SW480 (cell line): ENCODE measurements around the gene CDCA3.

ENCODE experiments used
- DNase-seq: peaks from one replicate; pipeline ENCODE4 v3.0.0-alpha.2; 2016; ENCODE audit warnings: low spot score

The CDCA3 gene

GRCh38 chr12:6832125-6832524 is 19.0 kb downstream of the CDCA3 start:
- no peak for DNase-seq

GRCh38 chr12:6831450-6831995 is 19.6 kb downstream of the CDCA3 start:
- no peak for DNase-seq

- DNase-seq, result no peak
These were observed 20.1 kb downstream of the CDCA3 start for GRCh38 chr12:6830999-6831398.

- DNase-seq, result no peak
These were observed 20.7 kb downstream of the CDCA3 start for GRCh38 chr12:6830286-6830890.

- no peak for DNase-seq
These were observed 21.4 kb downstream of the CDCA3 start for GRCh38 chr12:6829536-6830220.

GRCh38 chr12:6828781-6829535 is 22.1 kb downstream of the CDCA3 start:
- peak; percentile 65 for DNase-seq

GRCh38 chr12:6827982-6828780 is 22.9 kb downstream of the CDCA3 start, which contains the start of gene P3H3:
TSS of gene P3H3 (plus strand) at chr12:6828407. CDS start at chr12:6828441, 34 bp downstream.
- peak; percentile 71 for DNase-seq

GRCh38 chr12:6827437-6827911 is 23.6 kb downstream of the CDCA3 start:
- DNase-seq, result peak; percentile 89

- DNase-seq, result no peak
These were observed 24.2 kb downstream of the CDCA3 start for GRCh38 chr12:6826734-6827436.

GRCh38 chr12:6826125-6826733 is 24.9 kb downstream of the CDCA3 start:
- DNase-seq, result no peak

GRCh38 chr12:6825398-6826124 is 25.5 kb downstream of the CDCA3 start:
- DNase-seq, result peak; percentile 88

GRCh38 chr12:6824901-6825381 is 26.1 kb downstream of the CDCA3 start:
- no peak for DNase-seq

GRCh38 chr12:6824085-6824775 is 26.9 kb downstream of the CDCA3 start:
- DNase-seq, result no peak

GRCh38 chr12:6823182-6824084 is 27.7 kb downstream of the CDCA3 start:
- DNase-seq, result no peak

GRCh38 chr12:6822426-6823135 is 28.5 kb downstream of the CDCA3 start:
- no peak for DNase-seq

- DNase-seq, result peak; percentile 24
These were observed 29.3 kb downstream of the CDCA3 start, which contains the start of gene GPR162 for GRCh38 chr12:6821591-6822425. TSS of gene GPR162 (plus strand) at chr12:6821821. CDS start at chr12:6823899, 2,078 bp downstream.
